ENCODE measurements around the gene CCNG2. TPM values are rescaled to one million over a fixed set of nuclear protein-coding genes. Genes with fewer than 3 reads are reported as not detected.
"Not testable (repeated sequence)": the region's sequence is repeated elsewhere in the genome, so short reads cannot be mapped to it uniquely, and the experiment has no call there.

The CCNG2 gene
- total RNA-seq, 2 experiments from 2014 or later, result 21.6 to 22.5 TPM

- peaks cover 9% of the 10 kb centered on the region for H3K4me1 Mint-ChIP-seq (ENCODE audit: low read depth)
- CTCF ChIA-PET, result interaction anchor here (0.6 to 1.5 kb wide), 3 partner anchors 27 to 76 kb away, joined by 3 to 6 read pairs (median 4); no protein-coding TSS in a partner anchor
- H3K27ac Mint-ChIP-seq, result no peak overlapping the region
- no peaks in the 10 kb centered on the region for H3K27me3 Mint-ChIP-seq (ENCODE audit: low read depth)
- no peak overlapping the region for H3K4me3 Mint-ChIP-seq
- H3K36me3 Mint-ChIP-seq (ENCODE audit: low read depth), result no peaks in the 10 kb centered on the region
- no peak for DNase-seq
- intact Hi-C loops (cut with micrococcal nuclease), result no loop called here
- H3K9me3 Mint-ChIP-seq, result no peaks in the 10 kb centered on the region
Measured at GRCh38 chr4:77127837-77128621, 29.0 kb upstream of the CCNG2 start.

DNA sequence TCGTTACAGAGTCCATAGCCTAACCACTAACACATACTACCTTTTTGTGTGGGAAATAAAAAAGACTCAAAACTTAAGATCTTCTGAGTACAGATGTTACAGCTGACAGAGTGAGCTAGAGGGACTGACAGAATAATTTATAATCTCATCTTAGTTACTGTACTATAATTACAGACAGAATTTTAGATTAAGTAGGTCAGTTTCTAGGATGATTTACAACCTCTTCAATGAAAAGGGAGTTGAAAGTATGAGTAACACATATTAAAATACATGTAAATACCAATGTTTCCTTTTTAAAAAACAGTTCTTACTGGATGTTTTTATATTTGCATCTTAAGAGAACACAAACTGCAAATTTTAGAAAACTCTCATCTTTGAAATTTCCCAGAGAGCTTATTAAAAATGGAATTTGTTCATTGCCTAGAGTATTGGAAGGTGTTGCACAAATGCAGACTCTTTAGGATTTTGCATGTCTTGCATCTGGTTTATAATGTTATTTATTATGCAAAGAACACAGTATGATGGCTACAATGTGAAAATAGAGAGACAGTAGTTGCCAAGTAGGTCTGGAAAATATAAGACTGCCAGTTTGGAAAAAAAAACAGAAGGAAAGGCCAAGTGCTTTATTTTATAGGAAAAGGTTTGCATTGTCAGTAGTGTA lies 24.2 kb upstream of the CCNG2 start:
- intact Hi-C loops (cut with micrococcal nuclease), result no loop called here
- Mint-ChIP-seq H3K27ac (no peak overlapping the region), H3K9me3 (no peaks in the 10 kb centered on the region), H3K4me3 (no peak overlapping the region), H3K36me3 (ENCODE audit: low read depth) (no peaks in the 10 kb centered on the region), H3K27me3 (ENCODE audit: low read depth) (no peaks in the 10 kb centered on the region), H3K4me1 (ENCODE audit: low read depth) (peaks cover 3% of the 10 kb centered on the region)
- CTCF ChIA-PET, result interaction anchor here (0.7 to 1.6 kb wide), 4 partner anchors 31 to 71 kb away, joined by 3 to 9 read pairs (median 6); no protein-coding TSS in a partner anchor
- no peak for DNase-seq

DNA sequence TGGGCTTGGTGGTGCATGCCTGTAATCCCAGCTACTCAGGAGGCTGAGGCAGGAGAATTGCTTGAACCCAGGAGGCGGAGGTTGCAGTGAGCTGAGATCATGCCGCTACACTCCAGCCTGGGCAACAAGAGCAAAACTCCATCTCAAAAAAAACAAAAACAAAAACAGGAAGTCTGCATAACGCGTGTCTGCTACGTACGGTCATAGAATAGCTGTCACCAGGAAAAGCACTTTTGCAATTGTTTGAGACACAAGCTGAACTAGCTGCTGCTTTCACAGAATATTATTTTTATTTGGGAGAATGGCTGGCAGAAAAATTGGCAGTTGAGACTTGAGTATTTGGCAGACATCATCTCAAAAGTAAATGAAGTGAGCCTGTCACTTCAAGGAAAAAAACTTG lies 19.6 kb upstream of the CCNG2 start:
- H3K36me3 Mint-ChIP-seq (ENCODE audit: low read depth); H3K27ac Mint-ChIP-seq; intact Hi-C loops (cut with micrococcal nuclease); H3K9me3 Mint-ChIP-seq; H3K4me1 Mint-ChIP-seq (ENCODE audit: low read depth); H3K27me3 Mint-ChIP-seq (ENCODE audit: low read depth); H3K4me3 Mint-ChIP-seq; DNase-seq: not testable (repeated sequence)
- CTCF ChIA-PET, result interaction anchor here (1.3 to 1.7 kb wide), 2 partner anchors 42 to 66 kb away, joined by 4 read pairs; no protein-coding TSS in a partner anchor

DNA sequence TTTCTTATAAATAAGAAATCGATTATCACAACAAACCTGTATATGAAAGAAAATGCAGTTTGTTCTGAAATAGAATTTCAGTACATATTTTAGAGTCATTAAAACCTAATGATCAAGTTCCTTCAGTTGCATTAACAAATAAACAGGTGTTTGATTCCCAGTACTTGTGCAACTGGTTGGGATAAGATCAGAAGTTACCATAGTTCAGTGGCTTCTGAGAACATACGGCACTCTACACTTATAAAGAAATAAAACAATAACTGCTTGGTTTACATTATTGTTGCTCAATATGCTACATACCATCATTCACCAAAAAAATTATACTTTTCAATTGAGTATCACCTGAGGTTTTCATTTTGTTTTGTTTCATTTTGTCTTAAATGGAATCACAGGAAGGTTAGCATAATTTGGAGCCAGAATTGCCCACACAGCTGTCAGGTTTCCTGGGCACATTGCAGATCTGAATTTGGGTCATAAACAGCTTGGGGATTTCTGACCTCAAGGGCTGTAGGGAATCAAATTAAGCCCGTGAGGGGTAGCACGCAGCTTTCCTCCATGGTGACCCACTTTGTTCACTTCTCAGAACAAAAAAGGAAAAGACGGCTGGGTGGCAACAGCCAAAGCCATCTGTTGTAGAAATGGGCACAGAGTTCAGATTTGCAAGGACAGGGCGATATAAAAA lies 14.9 kb upstream of the CCNG2 start:
- intact Hi-C loops (cut with micrococcal nuclease), result no loop called here
- Mint-ChIP-seq H3K27me3 (ENCODE audit: low read depth) (no peaks in the 10 kb centered on the region), H3K4me1 (ENCODE audit: low read depth) (peaks cover 16% of the 10 kb centered on the region), H3K4me3 (no peak overlapping the region), H3K36me3 (ENCODE audit: low read depth) (no peaks in the 10 kb centered on the region), H3K9me3 (no peaks in the 10 kb centered on the region), H3K27ac (no peak overlapping the region)
- no peak for DNase-seq
- CTCF ChIA-PET, result interaction anchor here (1.4 kb wide), 1 partner anchor 47 kb away, joined by 6 read pairs; no protein-coding TSS in a partner anchor

- H3K4me3 Mint-ChIP-seq, result no peak overlapping the region
- H3K36me3 Mint-ChIP-seq (ENCODE audit: low read depth), result no peaks in the 10 kb centered on the region
- no peak for DNase-seq
- H3K4me1 Mint-ChIP-seq (ENCODE audit: low read depth), result peaks cover 16% of the 10 kb centered on the region
- no peaks in the 10 kb centered on the region for H3K9me3 Mint-ChIP-seq
- H3K27ac Mint-ChIP-seq, result no peak overlapping the region
- CTCF ChIA-PET, result interaction anchor here (1.4 kb wide), 1 partner anchor 47 kb away, joined by 6 read pairs; no protein-coding TSS in a partner anchor
- no peaks in the 10 kb centered on the region for H3K27me3 Mint-ChIP-seq (ENCODE audit: low read depth)
- intact Hi-C loops (cut with micrococcal nuclease), result no loop called here
Measured at GRCh38 chr4:77142646-77143028, 14.4 kb upstream of the CCNG2 start.

DNA sequence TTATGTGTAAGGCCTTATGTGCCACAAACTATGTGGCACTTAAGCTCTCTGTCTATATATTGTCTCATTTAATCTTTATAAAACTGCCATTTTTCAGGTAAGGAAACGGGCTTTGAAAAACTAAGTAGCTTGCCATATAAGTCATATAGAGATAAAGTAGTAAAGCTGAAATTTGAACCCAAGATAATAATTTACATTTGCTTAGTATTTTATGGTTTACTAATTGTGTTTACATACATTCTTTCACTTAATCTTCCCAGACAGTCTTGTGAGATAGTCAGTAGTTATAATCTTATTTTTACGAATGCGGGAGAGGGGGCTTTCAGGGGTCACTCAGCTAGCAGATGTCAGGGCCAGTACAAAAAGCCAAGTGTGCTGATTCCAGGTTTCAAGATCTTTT lies 13.9 kb upstream of the CCNG2 start:
- CTCF ChIA-PET, result interaction anchor here (1.2 to 1.4 kb wide), 2 partner anchors 48 to 50 kb away, joined by 3 to 6 read pairs; no protein-coding TSS in a partner anchor
- no peak for DNase-seq
- peaks cover 16% of the 10 kb centered on the region for H3K4me1 Mint-ChIP-seq (ENCODE audit: low read depth)
- no peaks in the 10 kb centered on the region for H3K9me3 Mint-ChIP-seq
- no peaks in the 10 kb centered on the region for H3K27me3 Mint-ChIP-seq (ENCODE audit: low read depth)
- intact Hi-C loops (cut with micrococcal nuclease), result no loop called here
- H3K27ac Mint-ChIP-seq, result no peak overlapping the region
- no peaks in the 10 kb centered on the region for H3K36me3 Mint-ChIP-seq (ENCODE audit: low read depth)
- H3K4me3 Mint-ChIP-seq, result no peak overlapping the region

DNA sequence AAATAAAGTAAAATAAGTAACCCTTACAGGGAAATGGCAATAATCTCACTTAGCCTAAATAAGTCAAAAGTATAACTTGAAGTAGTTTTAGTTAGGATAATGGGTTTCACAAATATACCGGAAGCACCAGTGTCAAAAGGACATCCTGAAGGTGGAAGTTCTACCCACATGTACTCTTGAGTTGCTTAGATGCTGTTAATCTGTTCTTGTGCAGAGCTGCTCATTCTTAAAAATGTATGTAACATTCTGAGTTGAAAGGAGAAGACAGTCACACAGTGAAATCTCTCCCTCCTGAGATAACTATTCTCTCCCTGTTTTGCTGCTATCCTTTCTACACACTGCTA lies 11.2 kb upstream of the CCNG2 start:
- intact Hi-C loops (cut with micrococcal nuclease), result no loop called here
- H3K9me3 Mint-ChIP-seq, result no peaks in the 10 kb centered on the region

GRCh38 chr4:77146186-77147078 lies 10.6 kb upstream of the CCNG2 start:
- Mint-ChIP-seq H3K27ac (no peak overlapping the region), H3K36me3 (ENCODE audit: low read depth) (no peaks in the 10 kb centered on the region), H3K4me1 (ENCODE audit: low read depth) (peaks cover 16% of the 10 kb centered on the region), H3K27me3 (ENCODE audit: low read depth) (no peaks in the 10 kb centered on the region), H3K4me3 (no peak overlapping the region), H3K9me3 (no peaks in the 10 kb centered on the region)
- CTCF ChIA-PET, result interaction anchor here (2.6 kb wide), 1 partner anchor 57 kb away, joined by 8 read pairs; no protein-coding TSS in a partner anchor
- intact Hi-C loops (cut with micrococcal nuclease), result no loop called here
- DNase-seq, result no peak

More for the DNA sequence above, 11.2 kb upstream of the CCNG2 start:
- Mint-ChIP-seq H3K4me3 (no peak overlapping the region), H3K4me1 (ENCODE audit: low read depth) (peaks cover 16% of the 10 kb centered on the region), H3K36me3 (ENCODE audit: low read depth) (no peaks in the 10 kb centered on the region), H3K27ac (no peak overlapping the region), H3K27me3 (ENCODE audit: low read depth) (no peaks in the 10 kb centered on the region)
- CTCF ChIA-PET, result interaction anchor here (2.6 kb wide), 1 partner anchor 58 kb away, joined by 8 read pairs; no protein-coding TSS in a partner anchor
- DNase-seq, result no peak

GRCh38 chr4:77147079-77147782 lies 9.8 kb upstream of the CCNG2 start:
- peaks cover 16% of the 10 kb centered on the region for H3K4me1 Mint-ChIP-seq (ENCODE audit: low read depth)
- CTCF ChIA-PET, result interaction anchor here (1.1 to 2.6 kb wide), 2 partner anchors 51 to 57 kb away, joined by 3 to 8 read pairs; no protein-coding TSS in a partner anchor
- H3K27me3 Mint-ChIP-seq (ENCODE audit: low read depth), result no peaks in the 10 kb centered on the region
- no peak overlapping the region for H3K4me3 Mint-ChIP-seq
- no peak overlapping the region for H3K27ac Mint-ChIP-seq
- no peaks in the 10 kb centered on the region for H3K36me3 Mint-ChIP-seq (ENCODE audit: low read depth)
- H3K9me3 Mint-ChIP-seq, result no peaks in the 10 kb centered on the region
- intact Hi-C loops (cut with micrococcal nuclease), result no loop called here
- DNase-seq, result no peak

DNA sequence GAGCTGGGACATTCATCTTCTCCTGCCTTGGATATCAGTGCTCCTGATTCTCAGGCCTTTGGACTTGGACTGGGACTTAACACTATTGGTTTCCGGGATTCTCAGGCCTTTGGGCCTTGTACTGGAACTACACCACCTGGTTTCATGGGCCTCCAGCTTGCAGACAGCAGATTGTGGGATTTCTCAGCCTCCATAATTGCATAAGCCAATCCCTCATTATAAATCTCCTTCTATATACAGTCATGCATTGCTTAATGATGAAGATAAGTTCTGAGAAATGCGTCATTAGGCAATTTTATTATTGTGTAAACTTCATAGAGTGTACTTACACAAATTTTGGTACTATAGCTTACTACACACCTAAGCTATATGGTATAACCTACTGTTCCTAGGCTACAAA lies 8.9 kb upstream of the CCNG2 start:
- no peak overlapping the region for H3K27ac Mint-ChIP-seq
- CTCF ChIA-PET, result interaction anchor here (0.6 to 2.6 kb wide), 3 partner anchors 52 to 456 kb away, joined by 3 to 8 read pairs (median 4); no protein-coding TSS in a partner anchor
- no peak overlapping the region for H3K4me3 Mint-ChIP-seq
- H3K9me3 Mint-ChIP-seq, result no peaks in the 10 kb centered on the region
- H3K4me1 Mint-ChIP-seq (ENCODE audit: low read depth), result peaks cover 16% of the 10 kb centered on the region
- DNase-seq, result no peak
- intact Hi-C loops (cut with micrococcal nuclease), result no loop called here
- H3K27me3 Mint-ChIP-seq (ENCODE audit: low read depth), result no peaks in the 10 kb centered on the region
- no peaks in the 10 kb centered on the region for H3K36me3 Mint-ChIP-seq (ENCODE audit: low read depth)

GRCh38 chr4:77149789-77150188 lies 7.2 kb upstream of the CCNG2 start:
- no peaks in the 10 kb centered on the region for H3K36me3 Mint-ChIP-seq (ENCODE audit: low read depth)
- H3K27me3 Mint-ChIP-seq (ENCODE audit: low read depth), result no peaks in the 10 kb centered on the region
- H3K27ac Mint-ChIP-seq, result no peak overlapping the region
- no peaks in the 10 kb centered on the region for H3K9me3 Mint-ChIP-seq
- intact Hi-C loops (cut with micrococcal nuclease), result no loop called here
- H3K4me3 Mint-ChIP-seq, result no peak overlapping the region
- DNase-seq, result no peak
- H3K4me1 Mint-ChIP-seq (ENCODE audit: low read depth), result peaks cover 18% of the 10 kb centered on the region
- CTCF ChIA-PET, result no interaction called here
